NCI-H146 (cell line): ENCODE measurements around the gene DGKG.

ENCODE experiments used
- DNase-seq: peaks from one replicate; lab custom pipeline; 2025; lab: John Stamatoyannopoulos, UW

The DGKG gene

DNA sequence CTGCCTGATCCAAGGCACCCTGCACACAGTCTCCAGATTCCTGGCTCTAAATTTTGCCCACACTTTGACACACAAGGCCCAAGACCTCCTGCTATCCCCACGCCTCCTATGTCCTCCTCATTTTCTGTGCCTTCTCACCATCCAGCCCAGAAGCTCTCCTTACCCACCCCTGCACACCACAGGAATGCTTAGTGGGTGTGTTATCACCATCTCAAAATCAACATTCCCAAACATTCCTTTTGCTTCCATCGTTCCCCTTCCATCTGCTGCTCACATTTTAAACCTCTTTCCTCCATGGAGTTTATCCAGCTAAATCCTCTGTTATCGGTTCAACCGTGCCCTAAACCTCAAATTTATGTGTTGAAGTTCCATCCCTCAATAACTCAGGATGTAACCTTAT lies 43.9 kb downstream of the DGKG start:
- no peak for DNase-seq

DNA sequence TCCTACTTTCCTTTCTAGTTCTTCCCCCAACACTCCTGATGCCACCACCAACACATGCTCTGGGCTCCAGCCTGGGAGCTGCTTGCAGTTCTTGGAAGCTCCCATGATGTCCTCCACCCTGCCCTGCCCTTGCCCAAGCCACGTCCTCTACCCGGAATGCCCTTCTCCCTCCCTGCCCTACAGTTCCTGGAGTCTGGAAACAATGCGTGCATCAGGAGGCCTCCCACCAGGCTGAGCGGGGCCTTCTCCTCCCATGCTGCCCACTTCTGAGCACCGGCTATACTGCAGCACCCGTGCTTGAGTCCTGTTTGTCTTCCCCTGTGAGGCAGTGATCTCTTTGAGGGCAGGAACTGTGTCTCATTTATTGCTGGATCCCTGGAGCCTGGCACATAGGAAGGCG lies 44.6 kb downstream of the DGKG start:
- DNase-seq, result no peak

DNA sequence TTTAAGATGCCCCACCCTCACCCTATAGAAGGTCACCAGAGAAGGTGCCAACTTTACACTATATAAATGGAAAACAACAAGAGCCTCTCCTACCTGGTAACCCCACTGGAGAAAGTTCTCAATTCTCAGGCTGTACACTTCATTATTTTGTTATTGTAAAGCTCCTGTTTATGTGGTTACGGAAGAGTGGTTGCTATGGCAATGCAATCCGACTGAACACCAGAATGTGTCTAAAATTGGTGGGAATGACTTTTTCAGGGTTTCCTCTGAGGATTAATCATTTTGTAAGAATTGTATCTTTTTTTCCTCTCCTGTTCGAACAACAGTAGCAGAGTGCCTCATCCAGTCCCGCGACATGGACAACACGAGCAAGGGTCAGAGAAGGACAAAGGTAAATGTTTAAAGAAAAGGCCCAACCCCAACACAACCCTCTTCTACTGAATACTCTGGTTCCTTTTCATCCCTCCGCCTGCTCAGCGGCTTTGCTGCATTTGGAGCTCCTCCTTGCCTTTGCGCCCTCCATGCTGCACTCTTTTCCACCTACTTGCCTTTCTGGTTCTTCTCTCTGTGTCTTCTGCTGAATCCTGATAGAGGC lies 45.3 kb downstream of the DGKG start:
- DNase-seq, result no peak

DNA sequence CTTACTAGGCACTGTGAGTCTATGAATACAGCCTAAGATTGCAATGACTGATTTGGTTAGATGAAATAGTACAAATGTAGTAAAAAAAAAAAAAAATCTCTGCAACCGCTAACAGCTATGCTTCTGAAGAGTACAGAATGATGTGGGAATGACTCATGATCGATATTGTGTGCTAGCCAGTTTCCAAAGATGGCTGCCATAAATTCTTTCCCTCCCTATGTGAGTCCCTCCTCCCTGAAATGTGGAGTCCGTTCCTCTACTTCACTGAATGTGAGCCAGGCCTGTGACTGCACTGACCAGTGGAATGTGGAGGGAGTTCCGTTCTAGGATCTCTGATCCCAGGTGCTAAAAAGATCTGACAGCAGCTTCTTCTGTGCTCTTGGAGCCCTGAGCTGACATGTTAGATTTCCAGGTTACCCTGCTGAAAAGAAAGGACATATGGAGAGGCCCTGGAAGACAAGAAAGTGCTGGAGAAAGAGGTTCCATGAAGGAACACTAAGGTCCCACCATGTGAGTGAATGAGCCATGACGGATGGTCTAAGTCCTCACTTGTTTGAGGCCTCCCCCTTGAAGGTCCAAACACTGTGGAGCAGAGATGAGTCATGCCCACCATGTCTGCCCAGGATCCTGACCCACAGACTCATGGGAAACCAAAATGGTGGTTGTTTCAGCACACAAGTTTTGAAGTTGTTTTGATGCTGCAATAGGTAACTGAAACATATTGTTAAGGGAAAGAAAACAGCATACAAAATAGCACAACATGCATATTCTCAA lies 46.3 kb downstream of the DGKG start:
- no peak for DNase-seq

DNA sequence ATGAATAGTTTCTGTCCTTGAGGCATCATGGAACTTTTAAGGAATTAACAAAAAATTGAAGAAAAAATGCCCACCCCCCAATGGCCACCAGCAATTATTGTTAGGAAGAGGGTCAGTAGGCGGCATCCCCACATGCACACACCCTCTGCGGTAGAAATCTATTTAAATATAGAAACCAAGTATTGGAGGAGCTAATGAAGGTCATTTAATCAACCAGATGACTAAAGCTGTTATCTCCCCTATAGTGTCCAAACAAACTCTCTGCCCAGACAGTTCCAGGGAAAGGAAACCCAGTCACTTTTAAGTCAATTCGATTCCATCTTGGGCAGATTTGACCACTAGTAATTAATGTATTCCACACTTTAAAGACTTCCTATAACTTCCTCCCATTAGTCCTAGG lies 47.1 kb downstream of the DGKG start:
- no peak for DNase-seq

DNA sequence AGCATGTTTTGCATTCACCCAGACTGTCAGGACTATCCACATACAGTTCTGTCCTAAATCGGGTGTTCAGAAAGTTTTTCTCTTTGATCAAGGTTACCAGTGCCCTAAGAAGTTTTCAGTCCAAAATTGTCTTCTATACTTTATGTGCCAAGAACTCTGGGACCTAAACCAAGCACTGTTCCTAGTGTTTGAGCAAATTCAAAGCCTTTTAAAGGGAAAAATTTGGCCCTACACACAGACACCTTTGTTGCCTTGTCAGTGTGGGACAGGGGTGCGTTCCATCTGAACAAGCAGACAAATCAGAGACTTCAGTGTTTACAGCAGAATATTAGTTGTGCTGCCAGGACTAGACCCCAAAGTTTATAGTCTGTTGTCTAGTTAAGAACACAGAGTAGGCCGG lies 50.6 kb downstream of the DGKG start:
- no peak for DNase-seq

DNA sequence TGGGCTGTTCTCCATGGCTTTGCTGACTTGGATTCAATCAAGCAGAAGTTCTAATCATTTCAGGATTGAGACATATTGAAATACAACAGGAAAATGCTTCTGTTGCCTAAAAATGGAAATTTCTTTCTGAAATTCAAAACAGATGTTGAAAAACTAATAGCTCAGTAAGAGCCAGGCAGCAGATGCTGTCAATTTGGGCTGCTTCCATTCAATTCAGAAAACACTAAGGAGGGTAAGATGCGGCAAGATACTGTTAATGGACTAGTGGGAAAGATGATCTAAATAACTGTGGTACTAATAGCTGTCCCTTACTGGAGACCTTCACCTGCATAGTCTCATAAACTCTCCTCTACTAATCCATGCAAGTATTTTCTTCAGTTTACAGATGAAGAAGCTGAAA lies 53.5 kb downstream of the DGKG start:
- DNase-seq, result no peak

DNA sequence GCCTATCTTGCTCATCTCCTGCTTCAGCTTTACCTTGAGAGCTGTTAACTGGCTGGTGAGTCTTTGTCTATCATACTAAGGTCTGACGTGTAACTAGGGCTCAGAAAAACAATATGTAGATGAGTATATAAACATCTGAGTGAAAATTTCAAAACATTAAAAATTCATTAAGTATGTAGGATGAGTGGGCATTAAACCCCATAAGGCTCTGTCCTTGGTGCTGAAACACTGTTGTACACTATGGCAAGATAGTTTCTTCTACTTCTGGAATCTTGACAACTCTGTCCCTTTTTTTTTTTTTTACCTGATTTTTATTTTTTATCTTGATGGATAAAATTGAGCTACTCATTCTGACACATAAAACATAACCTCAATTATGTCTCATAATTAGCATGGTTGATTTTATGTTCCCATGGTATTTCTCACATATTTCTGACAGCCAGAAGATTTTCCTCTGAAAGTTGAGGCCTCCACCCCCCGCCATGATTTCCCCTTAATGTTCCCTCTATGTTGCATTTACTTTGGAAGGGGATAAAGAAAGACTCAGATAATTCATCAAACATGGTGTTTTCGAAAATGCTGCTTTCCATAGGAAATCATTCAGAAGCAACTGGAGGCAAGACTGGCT lies 54.3 kb downstream of the DGKG start:
- no peak for DNase-seq

DNA sequence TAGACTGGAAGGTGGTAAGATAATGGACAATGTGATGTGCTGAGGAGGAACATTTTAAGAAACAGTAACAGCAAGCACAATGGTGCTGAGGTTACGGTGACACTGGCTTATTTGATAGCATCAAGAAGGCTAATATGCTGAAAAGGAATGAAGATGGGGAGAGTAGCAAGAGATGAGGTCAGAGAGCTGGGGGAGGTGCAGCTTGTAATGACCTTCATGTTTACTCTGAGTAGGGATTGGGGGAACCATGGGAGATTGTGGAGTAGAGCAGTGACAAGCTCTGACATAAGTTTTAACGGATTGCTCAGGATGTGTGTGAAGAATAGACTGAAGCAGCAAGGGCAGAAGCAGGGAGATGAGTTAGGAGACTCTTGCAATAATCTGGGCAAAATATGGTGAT lies 56.7 kb downstream of the DGKG start:
- DNase-seq, result no peak

DNA sequence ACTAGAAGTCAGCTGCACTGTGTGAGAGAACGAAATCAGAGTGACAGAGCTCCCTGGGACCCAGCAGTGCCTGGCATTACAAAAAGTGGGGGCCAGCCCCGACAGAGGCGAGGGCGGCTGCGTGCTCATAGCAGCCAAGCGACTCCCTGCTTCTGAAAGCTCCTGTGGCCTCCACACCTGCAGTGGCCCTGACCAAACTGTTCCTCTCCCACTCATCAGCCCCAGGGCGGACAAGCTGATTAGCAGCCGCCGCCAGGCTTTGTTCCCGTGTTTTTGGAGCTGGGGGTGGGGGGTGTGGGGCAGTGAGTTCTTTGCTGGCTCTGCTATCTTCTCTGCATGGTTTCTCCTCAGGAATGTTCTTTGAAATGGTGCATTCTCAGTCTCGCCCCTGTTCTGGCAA lies 58.1 kb downstream of the DGKG start:
- DNase-seq, result no peak

DNA sequence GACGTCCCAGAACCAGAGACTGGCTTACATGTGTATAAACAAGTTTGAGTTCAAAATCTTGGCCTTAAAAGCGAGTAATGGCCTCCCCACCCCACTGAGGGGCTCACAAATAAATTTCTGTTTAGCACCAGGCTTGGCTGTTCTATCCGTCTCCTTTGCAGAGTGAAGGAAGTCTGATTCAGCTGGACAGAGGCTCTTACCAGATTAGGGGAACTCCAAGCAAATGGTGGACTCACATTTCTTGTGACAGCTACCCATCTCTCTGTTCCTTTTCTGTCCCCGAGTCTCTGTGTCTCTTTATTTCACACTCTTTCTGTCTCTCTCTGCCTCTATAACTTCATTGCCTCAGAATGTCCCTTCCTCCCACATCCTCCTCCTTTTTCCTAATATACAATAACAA lies 62.7 kb downstream of the DGKG start:
- DNase-seq, result no peak

DNA sequence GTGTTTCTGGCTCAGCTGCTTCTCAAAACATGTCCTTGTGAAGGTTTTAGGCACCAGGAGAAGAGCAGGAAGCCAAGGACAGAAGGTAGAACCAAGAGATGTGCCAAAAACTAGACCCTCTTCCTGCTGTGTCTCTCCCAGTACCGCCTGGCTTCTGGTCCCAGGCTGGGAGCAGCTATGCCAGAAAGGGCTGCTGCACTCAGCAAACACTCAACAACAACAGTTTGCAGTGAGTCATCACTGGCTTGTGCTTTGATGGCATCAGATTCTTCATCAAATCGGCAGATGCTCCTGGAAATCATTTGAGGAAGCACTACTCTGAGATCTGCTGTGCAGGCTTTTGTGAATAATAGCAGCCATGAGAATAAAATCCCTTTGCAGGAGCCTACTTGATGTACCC lies 63.2 kb downstream of the DGKG start:
- DNase-seq, result no peak

DNA sequence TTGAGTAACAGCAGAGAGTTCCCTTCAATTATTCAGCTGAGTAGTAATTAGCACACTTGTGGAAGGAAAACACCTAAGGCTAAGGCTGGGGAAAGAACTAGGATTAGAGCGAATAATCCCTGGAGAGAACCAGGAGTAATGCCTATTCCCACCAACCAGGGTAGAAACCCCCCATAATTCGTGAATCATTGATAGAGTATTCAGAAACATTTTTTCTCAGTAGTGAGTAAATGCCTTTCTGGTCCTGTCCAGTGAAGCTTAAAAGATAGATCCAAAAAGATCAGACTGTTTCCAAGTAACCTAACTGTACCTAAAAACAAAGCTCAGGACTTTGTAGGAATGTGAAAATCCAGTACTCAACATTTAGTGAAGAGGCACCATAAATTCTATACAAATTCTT lies 71.2 kb downstream of the DGKG start:
- DNase-seq, result no peak

DNA sequence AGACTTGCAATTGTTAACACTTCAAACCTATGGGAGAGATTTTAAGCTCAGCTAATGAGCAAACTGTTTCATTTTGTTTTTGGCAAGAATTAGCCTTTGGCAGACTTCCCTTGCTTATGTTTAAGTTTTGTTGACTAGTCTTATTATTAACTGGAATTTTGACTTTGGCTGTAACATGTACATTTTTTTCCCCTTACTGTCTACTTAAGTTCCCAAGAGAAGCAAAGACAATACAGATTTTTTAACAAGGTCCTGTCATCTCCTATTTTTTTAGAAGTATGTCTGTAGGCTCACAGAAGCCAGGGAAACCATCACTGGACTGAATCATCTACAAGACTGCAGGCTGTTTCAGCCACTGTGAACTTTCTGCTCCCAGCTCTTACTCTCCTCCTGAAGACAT lies 74.3 kb downstream of the DGKG start:
- no peak for DNase-seq

DNA sequence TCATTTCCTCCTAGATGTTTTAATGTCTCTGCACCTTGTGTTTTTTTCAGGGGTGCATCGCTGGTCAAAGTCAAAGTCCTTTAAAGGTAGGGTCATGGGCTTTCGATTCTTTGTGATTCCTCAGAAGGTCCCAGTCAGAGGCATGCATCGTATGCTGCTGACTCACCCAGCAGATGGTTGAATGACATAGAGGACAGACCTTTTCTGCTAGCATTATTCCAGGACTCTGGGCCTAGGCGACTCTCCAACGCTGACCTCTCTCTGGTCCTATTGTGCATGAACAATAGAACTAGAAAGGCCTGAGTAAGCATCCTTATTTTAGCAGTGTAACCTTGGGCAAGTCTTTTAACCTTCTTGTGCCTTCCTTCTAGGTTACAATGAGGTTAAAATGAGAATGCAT lies 75.9 kb downstream of the DGKG start:
- DNase-seq, result no peak

DNA sequence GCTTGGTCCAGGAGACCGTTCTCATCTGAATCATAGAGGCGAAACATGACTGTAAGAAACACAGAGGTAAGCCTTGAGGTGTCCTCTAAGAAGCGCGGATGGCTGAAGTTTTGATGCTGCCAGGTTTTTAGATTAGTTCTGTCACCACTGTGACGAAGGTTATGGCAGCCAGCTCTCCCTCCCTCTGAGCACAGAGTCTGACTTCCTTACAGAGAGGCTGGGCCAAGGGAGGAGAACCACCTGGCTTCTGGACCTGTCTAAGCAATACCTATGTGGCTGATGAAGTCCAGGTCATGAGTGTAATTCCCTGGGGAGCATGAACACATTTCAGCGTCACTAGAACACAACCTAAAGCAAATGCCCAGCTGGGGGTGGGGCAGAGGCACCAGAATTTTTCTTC lies 77.4 kb downstream of the DGKG start:
- no peak for DNase-seq

DNA sequence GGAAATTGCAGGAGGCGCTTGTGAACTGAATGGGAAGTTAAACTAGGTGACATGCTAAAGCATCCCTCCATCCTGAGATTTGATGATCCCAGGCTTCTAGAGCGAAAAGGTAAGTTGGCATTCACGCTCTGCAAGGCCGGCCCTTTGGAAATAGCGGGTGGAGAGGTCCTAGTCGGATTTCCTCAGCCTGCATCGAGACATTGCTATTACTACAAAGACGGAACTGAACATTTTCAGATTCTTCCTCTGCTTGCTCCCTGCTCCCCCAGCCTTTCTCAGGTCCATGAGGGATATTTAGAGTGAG lies 77.7 kb downstream of the DGKG start:
- DNase-seq, result no peak

DNA sequence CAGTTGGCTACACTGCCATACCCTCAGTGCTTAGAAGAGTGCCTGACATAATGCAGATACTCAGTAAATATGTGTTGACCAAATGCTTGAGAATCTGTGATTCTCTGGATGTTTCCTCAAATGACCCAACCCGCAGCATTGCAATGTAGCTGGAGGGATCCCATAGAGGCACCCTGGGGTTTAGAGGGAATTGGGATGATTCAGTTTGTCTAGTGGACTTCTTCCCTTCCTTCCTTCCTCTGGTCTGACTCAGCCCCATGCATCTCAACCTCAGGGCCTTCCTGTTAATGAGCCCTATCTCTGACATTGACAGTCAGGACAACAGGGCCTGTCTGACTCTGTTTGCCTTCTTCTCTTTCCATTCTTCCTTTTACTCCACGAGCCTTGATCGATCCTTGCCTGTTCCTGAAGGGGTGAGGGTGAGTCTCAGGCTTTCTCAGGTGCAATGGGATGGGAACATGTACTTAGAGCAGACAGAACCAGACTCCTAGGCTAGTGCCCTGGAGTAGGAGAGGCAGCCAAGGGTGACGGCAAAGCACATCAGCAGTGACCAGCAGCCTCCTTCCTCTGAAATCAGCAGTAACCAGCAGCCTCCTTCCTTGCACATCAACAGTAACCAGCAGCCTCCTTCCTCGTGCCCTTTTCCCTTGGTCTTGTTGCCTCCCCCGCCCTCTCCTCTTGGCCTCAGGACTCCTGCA lies 78.2 kb downstream of the DGKG start:
- no peak for DNase-seq

DNA sequence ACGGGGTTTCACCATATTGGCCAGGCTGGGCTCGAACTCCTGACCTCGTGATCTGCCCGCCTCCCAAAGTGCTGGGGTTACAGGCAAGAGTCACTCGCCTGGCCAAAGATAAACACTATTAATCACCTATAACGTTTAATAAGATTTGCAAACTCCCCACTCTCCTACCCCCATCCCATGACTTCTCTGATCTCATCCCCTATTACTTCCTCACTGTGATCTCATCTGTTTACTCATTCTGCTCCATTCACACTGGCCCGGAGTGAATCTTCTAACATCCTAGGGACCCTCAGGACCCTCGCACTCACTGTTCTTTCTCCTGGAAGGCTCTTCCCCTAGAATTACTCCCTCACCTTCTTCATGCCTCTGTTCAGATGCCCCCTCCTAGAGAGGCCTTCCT lies 78.9 kb downstream of the DGKG start:
- no peak for DNase-seq

DNA sequence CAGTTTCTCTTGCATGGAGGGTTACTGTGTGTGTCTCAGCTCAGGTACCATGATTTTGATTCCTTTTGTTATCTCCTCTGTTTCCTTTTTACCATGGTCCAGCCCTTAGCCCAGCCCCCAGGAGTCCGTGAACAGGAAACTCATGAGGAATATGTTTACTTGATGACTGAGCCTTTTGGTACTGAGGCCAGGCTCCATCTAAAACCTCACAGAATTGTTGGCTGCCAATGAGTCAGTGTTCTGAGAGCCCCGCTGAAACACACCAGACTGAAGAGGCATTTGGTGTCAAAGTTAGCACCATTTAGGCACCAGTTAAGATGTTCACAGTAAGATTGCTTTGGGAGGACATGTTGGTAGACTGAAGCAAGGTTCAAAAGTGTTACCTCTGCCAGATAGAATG lies 80.9 kb downstream of the DGKG start:
- DNase-seq, result no peak

DNA sequence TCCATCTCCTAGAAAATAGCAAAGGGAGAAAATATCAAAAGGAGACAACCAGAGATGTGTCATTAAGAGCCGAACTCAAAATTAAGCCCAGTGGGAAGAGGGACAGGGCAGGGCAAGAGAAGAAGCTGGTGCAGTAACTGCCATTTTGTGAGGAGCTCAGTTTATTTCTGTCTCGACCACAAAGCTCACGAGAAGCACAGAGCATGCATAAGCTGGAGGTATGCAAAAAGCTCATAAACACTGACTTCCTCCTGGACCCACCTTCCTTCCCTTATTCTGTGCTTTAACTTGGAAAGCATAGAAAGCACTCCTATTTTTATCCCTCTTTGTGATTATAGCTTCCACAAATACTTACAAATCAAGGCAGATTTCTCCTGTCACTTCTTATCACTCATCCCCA lies 81.3 kb downstream of the DGKG start:
- DNase-seq, result no peak

DNA sequence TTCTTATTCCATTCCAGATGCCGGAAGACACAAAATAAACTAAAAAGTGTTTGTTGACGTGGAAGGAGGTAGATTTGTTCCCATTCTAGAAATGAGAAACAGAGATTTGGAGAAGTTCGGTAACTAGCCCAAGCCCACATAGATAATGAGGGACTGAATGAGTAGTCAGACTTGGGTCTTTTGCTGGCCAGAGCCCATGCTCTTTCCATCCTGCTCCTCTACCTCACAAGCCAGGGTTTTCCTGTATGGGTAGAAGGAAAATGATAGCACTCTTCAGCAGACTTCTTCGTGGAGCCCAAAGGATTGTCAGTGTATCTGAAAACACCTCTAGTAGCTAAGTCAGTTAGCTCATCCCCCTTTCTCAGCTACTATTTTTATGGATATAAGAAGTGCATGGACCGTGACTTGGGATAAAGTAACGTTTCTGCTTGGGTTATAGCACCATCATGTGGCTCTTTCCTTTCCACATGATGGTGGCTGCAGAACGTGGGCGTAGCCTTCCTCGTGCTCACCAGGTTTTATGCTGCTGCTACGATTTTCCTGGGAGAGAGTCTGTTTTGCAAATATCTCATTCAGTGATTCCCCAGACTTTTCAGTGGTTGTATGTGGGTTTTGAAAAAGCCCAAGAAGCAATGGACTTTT lies 84.6 kb downstream of the DGKG start:
- DNase-seq, result no peak

DNA sequence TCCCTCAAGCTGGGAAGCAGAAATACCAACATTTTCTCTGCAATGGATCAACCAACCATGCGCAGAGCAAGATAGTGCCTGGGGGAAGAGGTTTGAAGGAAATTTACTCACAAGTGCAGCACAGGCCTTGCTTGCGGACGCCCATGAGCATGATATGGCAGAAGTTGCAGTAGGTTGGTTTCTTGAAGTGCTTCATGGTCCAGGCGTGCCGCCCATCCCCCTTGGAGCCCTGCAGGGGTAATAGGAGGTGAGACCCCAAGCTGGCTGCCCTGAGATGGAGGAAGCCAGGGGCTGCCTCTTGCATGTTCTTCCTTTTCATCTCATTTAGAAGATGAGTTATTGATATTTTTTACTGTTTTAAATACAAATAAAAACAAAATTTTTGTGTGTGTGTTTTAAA lies 86.6 kb downstream of the DGKG start:
- DNase-seq, result no peak
